ENCODE measurements around the gene IQGAP2. TPM values are rescaled to one million over a fixed set of nuclear protein-coding genes. Genes with fewer than 3 reads are reported as not detected.

The IQGAP2 gene
- total and polyA plus RNA-seq, 9 of the 15 experiments (the other 6 are each of a cell fraction or from before 2014, with no cell fraction given), result 8.7 to 23.2 (median 17.4) TPM

DNA sequence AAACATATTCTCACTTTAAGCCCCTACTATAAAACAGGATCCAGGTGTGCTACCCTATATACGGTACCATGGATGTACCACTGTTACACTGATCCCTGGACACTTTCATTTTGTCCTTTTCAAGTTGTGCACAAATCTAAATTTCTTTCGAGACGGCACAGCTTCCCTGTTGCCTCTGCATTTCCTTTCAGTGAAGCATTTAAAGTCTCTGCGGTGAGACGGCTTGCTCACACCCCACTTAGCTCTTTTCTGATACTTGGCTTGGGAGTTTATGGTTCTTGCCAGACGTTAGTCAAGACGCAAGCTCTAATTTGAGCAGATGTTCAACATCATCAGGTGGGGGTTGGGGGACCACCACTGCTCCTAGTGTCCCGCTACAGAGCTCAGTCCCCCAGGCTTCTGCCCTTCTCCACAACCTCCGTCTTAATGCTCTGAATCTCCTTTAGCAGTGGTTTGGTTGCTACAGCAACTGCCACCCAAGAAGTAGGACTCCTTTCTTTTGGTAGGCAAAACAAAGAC lies 204.3 kb downstream of the IQGAP2 start:
- Histone ChIP-seq H3K4me2 (ENCODE audit: insufficient read depth, low read length) (no peak overlapping the region), H3K79me2 (ENCODE audit: control insufficient read depth, insufficient read depth, low read length) (no peaks in the 10 kb centered on the region), H3K9ac (ENCODE audit: insufficient read depth in 1 of 2, low read depth in 2 of 2, low read length in 2 of 2) (no peak overlapping the region), H3K9me3 (replicated peaks; ENCODE audit: control insufficient read depth, insufficient read depth, low read depth, low read length) (no peaks in the 10 kb centered on the region), H3K27me3 (ENCODE audit: control insufficient read depth in 2 of 2, insufficient read depth in 2 of 2, low read length in 2 of 2) (no peaks in the 10 kb centered on the region), H3K4me1 (replicated peaks in 1 of 2; ENCODE audit: control insufficient read depth in 2 of 2, insufficient read depth in 2 of 2, low read length in 2 of 2) (peaks cover 0 to 2% of the 10 kb centered on the region in 2 experiments; a peak in 1 of 5 replicates), H3K9me1 (ENCODE audit: control insufficient read depth, insufficient read depth, low read length) (no peaks in the 10 kb centered on the region), H2AFZ (ENCODE audit: low read depth, low read length) (no peak overlapping the region), H4K20me1 (replicated peaks; ENCODE audit: control insufficient read depth, insufficient read depth, low read length) (no peaks in the 10 kb centered on the region), H3K4me3 (no peak overlapping the region), H3K36me3 (ENCODE audit: control insufficient read depth, insufficient read depth, low read length) (no peaks in the 10 kb centered on the region), H3K27ac (ENCODE audit: extremely low read depth, low read depth, low read length) (no peak overlapping the region)
- BruUV-seq (replicated peaks), result no TSS peak
- POLR2A ChIA-PET, result interaction anchor here (0.6 to 0.9 kb wide), 4 partner anchors 15 to 302 kb away, joined by 3 read pairs; no protein-coding TSS in a partner anchor
- ATAC-seq, result no peak
- WGBS (ENCODE audit: insufficient coverage, low coverage, missing lambda C conversion rate), result 66% methylated on average over 9 of the region's 9 CpGs
- intact Hi-C loops (cut with micrococcal nuclease), result no loop called here
- CTCF ChIA-PET (ENCODE audit: low intra/inter-chr PET ratio), result no interaction called here
- in situ Hi-C loops (cut with MboI), result loop anchor here (10.0 kb wide), 1 partner anchor 407 kb away; no protein-coding TSS in a partner anchor
- FAIRE-seq, result no peak
- DNase-seq (ENCODE audit: extremely low read depth in 1 of 4, low spot score in 3 of 4), result no peak
- TF ChIP-seq, protein P1, sequence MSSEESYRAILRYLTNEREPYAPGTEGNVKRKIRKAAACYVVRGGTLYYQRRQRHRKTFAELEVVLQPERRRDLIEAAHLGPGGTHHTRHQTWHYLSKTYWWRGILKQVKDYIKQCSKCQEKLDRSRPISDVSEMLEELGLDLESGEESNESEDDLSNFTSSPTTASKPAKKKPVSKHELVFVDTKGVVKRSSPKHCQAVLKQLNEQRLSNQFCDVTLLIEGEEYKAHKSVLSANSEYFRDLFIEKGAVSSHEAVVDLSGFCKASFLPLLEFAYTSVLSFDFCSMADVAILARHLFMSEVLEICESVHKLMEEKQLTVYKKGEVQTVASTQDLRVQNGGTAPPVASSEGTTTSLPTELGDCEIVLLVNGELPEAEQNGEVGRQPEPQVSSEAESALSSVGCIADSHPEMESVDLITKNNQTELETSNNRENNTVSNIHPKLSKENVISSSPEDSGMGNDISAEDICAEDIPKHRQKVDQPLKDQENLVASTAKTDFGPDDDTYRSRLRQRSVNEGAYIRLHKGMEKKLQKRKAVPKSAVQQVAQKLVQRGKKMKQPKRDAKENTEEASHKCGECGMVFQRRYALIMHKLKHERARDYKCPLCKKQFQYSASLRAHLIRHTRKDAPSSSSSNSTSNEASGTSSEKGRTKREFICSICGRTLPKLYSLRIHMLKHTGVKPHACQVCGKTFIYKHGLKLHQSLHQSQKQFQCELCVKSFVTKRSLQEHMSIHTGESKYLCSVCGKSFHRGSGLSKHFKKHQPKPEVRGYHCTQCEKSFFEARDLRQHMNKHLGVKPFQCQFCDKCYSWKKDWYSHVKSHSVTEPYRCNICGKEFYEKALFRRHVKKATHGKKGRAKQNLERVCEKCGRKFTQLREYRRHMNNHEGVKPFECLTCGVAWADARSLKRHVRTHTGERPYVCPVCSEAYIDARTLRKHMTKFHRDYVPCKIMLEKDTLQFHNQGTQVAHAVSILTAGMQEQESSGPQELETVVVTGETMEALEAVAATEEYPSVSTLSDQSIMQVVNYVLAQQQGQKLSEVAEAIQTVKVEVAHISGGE (CRISPR knock-in tag; IDR thresholded peaks at IDR 0.05), result no peak
- no peak for TF ChIP-seq JUN (IDR thresholded peaks at IDR 0.05; ENCODE audit: borderline replicate concordance, low read depth, low read length)
- no peak for TF ChIP-seq JUN (CRISPR knock-in tag; IDR thresholded peaks at IDR 0.05; ENCODE audit: borderline replicate concordance)
- peak; percentile 11; the same call in 1 of the 2 replicates for TF ChIP-seq RFX1 (IDR thresholded peaks at IDR 0.05)
